ENCODE results near the gene ARSG.
A peak's percentile ranks its signal among the peaks of the same experiment; 100 is the strongest.

ARSG gene

GRCh38 chr17:68320311-68320865 lies 29.1 kb downstream of the ARSG start:
- H3K9me3 ChIP-seq (ENCODE audit: control insufficient read depth, insufficient read depth, low read length) = no peaks in the 10 kb centered on the region
- H3K9ac ChIP-seq (ENCODE audit: low read depth, low read length) = no peak overlapping the region
- H3K36me3 ChIP-seq (ENCODE audit: control insufficient read depth, insufficient read depth, low read length) = no peaks in the 10 kb centered on the region
- H3K27me3 ChIP-seq (ENCODE audit: control insufficient read depth, insufficient read depth, low read length) = no peaks in the 10 kb centered on the region
- H3K4me1 ChIP-seq (ENCODE audit: control insufficient read depth, insufficient read depth, low read length) = peaks cover 14% of the 10 kb centered on the region
- no peak overlapping the region for H3K27ac ChIP-seq (ENCODE audit: low read depth, low read length)
- no peak overlapping the region for H3K4me3 ChIP-seq (ENCODE audit: low read depth, low read length)

- no peak overlapping the region for H3K4me3 ChIP-seq (ENCODE audit: low read depth, low read length)
- H3K9me3 ChIP-seq (ENCODE audit: control insufficient read depth, insufficient read depth, low read length) = no peaks in the 10 kb centered on the region
- H3K36me3 ChIP-seq (ENCODE audit: control insufficient read depth, insufficient read depth, low read length) = no peaks in the 10 kb centered on the region
- H3K9ac ChIP-seq (ENCODE audit: low read depth, low read length) = no peak overlapping the region
- H3K4me1 ChIP-seq (ENCODE audit: control insufficient read depth, insufficient read depth, low read length) = peaks cover 14% of the 10 kb centered on the region
- H3K27ac ChIP-seq (ENCODE audit: low read depth, low read length) = no peak overlapping the region
- no peaks in the 10 kb centered on the region for H3K27me3 ChIP-seq (ENCODE audit: control insufficient read depth, insufficient read depth, low read length)
Measured at GRCh38 chr17:68320943-68321555, 29.8 kb downstream of the ARSG start.

GRCh38 chr17:68321556-68321954 lies 30.3 kb downstream of the ARSG start:
- peaks cover 14% of the 10 kb centered on the region for H3K4me1 ChIP-seq (ENCODE audit: control insufficient read depth, insufficient read depth, low read length)
- H3K27ac ChIP-seq (ENCODE audit: low read depth, low read length) = no peak overlapping the region
- no peaks in the 10 kb centered on the region for H3K27me3 ChIP-seq (ENCODE audit: control insufficient read depth, insufficient read depth, low read length)
- no peak overlapping the region for H3K4me3 ChIP-seq (ENCODE audit: low read depth, low read length)
- H3K9me3 ChIP-seq (ENCODE audit: control insufficient read depth, insufficient read depth, low read length) = no peaks in the 10 kb centered on the region
- no peak overlapping the region for H3K9ac ChIP-seq (ENCODE audit: low read depth, low read length)
- no peaks in the 10 kb centered on the region for H3K36me3 ChIP-seq (ENCODE audit: control insufficient read depth, insufficient read depth, low read length)

- Histone ChIP-seq H3K9ac (ENCODE audit: low read depth, low read length) (no peak overlapping the region), H3K36me3 (ENCODE audit: control insufficient read depth, insufficient read depth, low read length) (no peaks in the 10 kb centered on the region), H3K4me1 (ENCODE audit: control insufficient read depth, insufficient read depth, low read length) (peaks cover 14% of the 10 kb centered on the region), H3K27ac (ENCODE audit: low read depth, low read length) (no peak overlapping the region), H3K4me3 (ENCODE audit: low read depth, low read length) (no peak overlapping the region), H3K27me3 (ENCODE audit: control insufficient read depth, insufficient read depth, low read length) (no peaks in the 10 kb centered on the region), H3K9me3 (ENCODE audit: control insufficient read depth, insufficient read depth, low read length) (no peaks in the 10 kb centered on the region)
Measured at GRCh38 chr17:68322630-68323029, 31.3 kb downstream of the ARSG start.

GRCh38 chr17:68324114-68324513 lies 32.8 kb downstream of the ARSG start:
- no peaks in the 10 kb centered on the region for H3K9me3 ChIP-seq (ENCODE audit: control insufficient read depth, insufficient read depth, low read length)
- no peaks in the 10 kb centered on the region for H3K36me3 ChIP-seq (ENCODE audit: control insufficient read depth, insufficient read depth, low read length)
- H3K4me1 ChIP-seq (ENCODE audit: control insufficient read depth, insufficient read depth, low read length) = peaks cover 8% of the 10 kb centered on the region
- H3K27me3 ChIP-seq (ENCODE audit: control insufficient read depth, insufficient read depth, low read length) = no peaks in the 10 kb centered on the region
- H3K27ac ChIP-seq (ENCODE audit: low read depth, low read length) = no peak overlapping the region
- H3K4me3 ChIP-seq (ENCODE audit: low read depth, low read length) = no peak overlapping the region
- no peak overlapping the region for H3K9ac ChIP-seq (ENCODE audit: low read depth, low read length)

GRCh38 chr17:68324654-68325336 lies 33.5 kb downstream of the ARSG start:
- H3K36me3 ChIP-seq (ENCODE audit: control insufficient read depth, insufficient read depth, low read length) = no peaks in the 10 kb centered on the region
- no peak overlapping the region for H3K27ac ChIP-seq (ENCODE audit: low read depth, low read length)
- peaks cover 8% of the 10 kb centered on the region for H3K4me1 ChIP-seq (ENCODE audit: control insufficient read depth, insufficient read depth, low read length)
- H3K4me3 ChIP-seq (ENCODE audit: low read depth, low read length) = no peak overlapping the region
- H3K27me3 ChIP-seq (ENCODE audit: control insufficient read depth, insufficient read depth, low read length) = no peaks in the 10 kb centered on the region
- no peak overlapping the region for H3K9ac ChIP-seq (ENCODE audit: low read depth, low read length)
- no peaks in the 10 kb centered on the region for H3K9me3 ChIP-seq (ENCODE audit: control insufficient read depth, insufficient read depth, low read length)

- H3K9ac ChIP-seq (ENCODE audit: low read depth, low read length) = no peak overlapping the region
- H3K4me3 ChIP-seq (ENCODE audit: low read depth, low read length) = no peak overlapping the region
- no peak overlapping the region for H3K27ac ChIP-seq (ENCODE audit: low read depth, low read length)
- peaks cover 8% of the 10 kb centered on the region for H3K4me1 ChIP-seq (ENCODE audit: control insufficient read depth, insufficient read depth, low read length)
- no peaks in the 10 kb centered on the region for H3K36me3 ChIP-seq (ENCODE audit: control insufficient read depth, insufficient read depth, low read length)
- H3K9me3 ChIP-seq (ENCODE audit: control insufficient read depth, insufficient read depth, low read length) = no peaks in the 10 kb centered on the region
- no peaks in the 10 kb centered on the region for H3K27me3 ChIP-seq (ENCODE audit: control insufficient read depth, insufficient read depth, low read length)
Measured at GRCh38 chr17:68325961-68326360, 34.7 kb downstream of the ARSG start.

- Histone ChIP-seq H3K27me3 (ENCODE audit: control insufficient read depth, insufficient read depth, low read length) (no peaks in the 10 kb centered on the region), H3K36me3 (ENCODE audit: control insufficient read depth, insufficient read depth, low read length) (no peaks in the 10 kb centered on the region), H3K4me1 (ENCODE audit: control insufficient read depth, insufficient read depth, low read length) (peaks cover 4% of the 10 kb centered on the region), H3K9ac (ENCODE audit: low read depth, low read length) (no peak overlapping the region), H3K4me3 (ENCODE audit: low read depth, low read length) (no peak overlapping the region), H3K9me3 (ENCODE audit: control insufficient read depth, insufficient read depth, low read length) (peaks cover 2% of the 10 kb centered on the region; the same call in 1 of the 2 replicates), H3K27ac (ENCODE audit: low read depth, low read length) (no peak overlapping the region)
Measured at GRCh38 chr17:68326681-68327080, 35.4 kb downstream of the ARSG start.

GRCh38 chr17:68327823-68328557 lies 36.7 kb downstream of the ARSG start:
- Histone ChIP-seq H3K36me3 (ENCODE audit: control insufficient read depth, insufficient read depth, low read length) (no peaks in the 10 kb centered on the region), H3K27me3 (ENCODE audit: control insufficient read depth, insufficient read depth, low read length) (no peaks in the 10 kb centered on the region), H3K4me3 (ENCODE audit: low read depth, low read length) (no peak overlapping the region), H3K9me3 (ENCODE audit: control insufficient read depth, insufficient read depth, low read length) (peaks cover 2% of the 10 kb centered on the region; the same call in 1 of the 2 replicates), H3K27ac (ENCODE audit: low read depth, low read length) (no peak overlapping the region), H3K4me1 (ENCODE audit: control insufficient read depth, insufficient read depth, low read length) (no peaks in the 10 kb centered on the region), H3K9ac (ENCODE audit: low read depth, low read length) (no peak overlapping the region)

- Histone ChIP-seq H3K9ac (ENCODE audit: low read depth, low read length) (no peak overlapping the region), H3K9me3 (ENCODE audit: control insufficient read depth, insufficient read depth, low read length) (peaks cover 2% of the 10 kb centered on the region; the same call in 1 of the 2 replicates), H3K4me3 (ENCODE audit: low read depth, low read length) (no peak overlapping the region), H3K36me3 (ENCODE audit: control insufficient read depth, insufficient read depth, low read length) (no peaks in the 10 kb centered on the region), H3K27me3 (ENCODE audit: control insufficient read depth, insufficient read depth, low read length) (no peaks in the 10 kb centered on the region), H3K27ac (ENCODE audit: low read depth, low read length) (peak overlapping the region; percentile 29), H3K4me1 (ENCODE audit: control insufficient read depth, insufficient read depth, low read length) (no peaks in the 10 kb centered on the region)
Measured at GRCh38 chr17:68328676-68329075, 37.4 kb downstream of the ARSG start.

- H3K4me3 ChIP-seq (ENCODE audit: low read depth, low read length) = no peak overlapping the region
- peaks cover 2% of the 10 kb centered on the region; the same call in 1 of the 2 replicates for H3K9me3 ChIP-seq (ENCODE audit: control insufficient read depth, insufficient read depth, low read length)
- H3K36me3 ChIP-seq (ENCODE audit: control insufficient read depth, insufficient read depth, low read length) = no peaks in the 10 kb centered on the region
- peak overlapping the region; percentile 2 for H3K27ac ChIP-seq (ENCODE audit: low read depth, low read length)
- H3K9ac ChIP-seq (ENCODE audit: low read depth, low read length) = no peak overlapping the region
- H3K4me1 ChIP-seq (ENCODE audit: control insufficient read depth, insufficient read depth, low read length) = no peaks in the 10 kb centered on the region
- no peaks in the 10 kb centered on the region for H3K27me3 ChIP-seq (ENCODE audit: control insufficient read depth, insufficient read depth, low read length)
Measured at GRCh38 chr17:68329331-68329730, 38.0 kb downstream of the ARSG start.

Data from HUES48 (cell line).